ENCODE measurements around the gene DPM2. TPM values are rescaled to one million over a fixed set of nuclear protein-coding genes. Genes with fewer than 3 reads are reported as not detected.

DPM2 gene
- total RNA-seq, 1 donor from 2014 or later, result 32.7 TPM

- Mint-ChIP-seq H3K27me3 (ENCODE audit: low read depth, unreplicated experiment) (no peaks in the 10 kb centered on the region), H3K27ac (ENCODE audit: unreplicated experiment) (peak overlapping the region; percentile 41), H3K4me1 (ENCODE audit: low read depth, unreplicated experiment) (peaks cover 13% of the 10 kb centered on the region), H3K9me3 (ENCODE audit: unreplicated experiment) (no peaks in the 10 kb centered on the region), H3K4me3 (ENCODE audit: unreplicated experiment) (no peak overlapping the region), H3K36me3 (ENCODE audit: low read depth, unreplicated experiment) (peaks cover 15% of the 10 kb centered on the region)
- no peak overlapping the region for H3K27ac ChIP-seq (ENCODE audit: low read depth, low read length)
- H3K9me3 ChIP-seq (ENCODE audit: insufficient read depth, low read depth, low read length), result no peaks in the 10 kb centered on the region
- H2AFZ ChIP-seq (ENCODE audit: low read depth, low read length), result no peak overlapping the region
- no peak overlapping the region for H3K4me2 ChIP-seq (ENCODE audit: low read length)
- FAIRE-seq (no peak), DNase-seq (ENCODE audit: low read depth) (no peak)
- H3K36me3 ChIP-seq (ENCODE audit: insufficient read depth, low read length), result peaks cover 15% of the 10 kb centered on the region
- peaks cover 5% of the 10 kb centered on the region for H3K4me1 ChIP-seq (ENCODE audit: insufficient read depth, low read length)
- no peak overlapping the region for H3K4me3 ChIP-seq (ENCODE audit: insufficient read depth, low read depth, low read length)
- H3K79me2 ChIP-seq (ENCODE audit: insufficient read depth, low read length), result no peaks in the 10 kb centered on the region
- peaks cover 25% of the 10 kb centered on the region for H4K20me1 ChIP-seq (ENCODE audit: insufficient read depth, low read length)
- TF ChIP-seq CTCF (IDR thresholded peaks at IDR 0.05; ENCODE audit: insufficient read depth, low read depth, low read length), result no peak
- TF ChIP-seq EZH2 (IDR thresholded peaks at IDR 0.05; ENCODE audit: insufficient read depth, low read length), result no peak
- H3K9ac ChIP-seq (ENCODE audit: low read length), result no peak overlapping the region
- no peaks in the 10 kb centered on the region for H3K27me3 ChIP-seq (ENCODE audit: insufficient read depth, low read length)
Measured at GRCh38 chr9:127886401-127886972, 51.2 kb downstream of the DPM2 start.

GRCh38 chr9:127885508-127886281, 52.0 kb downstream of the DPM2 start:
- no peaks in the 10 kb centered on the region for H3K27me3 Mint-ChIP-seq (ENCODE audit: low read depth, unreplicated experiment)
- no peak overlapping the region for H3K4me3 ChIP-seq (ENCODE audit: insufficient read depth, low read depth, low read length)
- no peaks in the 10 kb centered on the region for H3K9me3 Mint-ChIP-seq (ENCODE audit: unreplicated experiment)
- H3K4me1 Mint-ChIP-seq (ENCODE audit: low read depth, unreplicated experiment), result peaks cover 13% of the 10 kb centered on the region
- no peak overlapping the region for H2AFZ ChIP-seq (ENCODE audit: low read depth, low read length)
- DNase-seq (ENCODE audit: low read depth), result no peak
- H3K27ac Mint-ChIP-seq (ENCODE audit: unreplicated experiment), result no peak overlapping the region
- H3K79me2 ChIP-seq (ENCODE audit: insufficient read depth, low read length), result no peaks in the 10 kb centered on the region
- peaks cover 11% of the 10 kb centered on the region for H3K36me3 ChIP-seq (ENCODE audit: insufficient read depth, low read length)
- no peak overlapping the region for H3K4me2 ChIP-seq (ENCODE audit: low read length)
- H3K4me3 Mint-ChIP-seq (ENCODE audit: unreplicated experiment), result no peak overlapping the region
- H3K9ac ChIP-seq (ENCODE audit: low read length), result no peak overlapping the region
- H3K9me3 ChIP-seq (ENCODE audit: insufficient read depth, low read depth, low read length), result no peaks in the 10 kb centered on the region
- H4K20me1 ChIP-seq (ENCODE audit: insufficient read depth, low read length), result peaks cover 20% of the 10 kb centered on the region
- peaks cover 5% of the 10 kb centered on the region for H3K4me1 ChIP-seq (ENCODE audit: insufficient read depth, low read length)
- H3K27ac ChIP-seq (ENCODE audit: low read depth, low read length), result no peak overlapping the region
- peaks cover 12% of the 10 kb centered on the region for H3K36me3 Mint-ChIP-seq (ENCODE audit: low read depth, unreplicated experiment)
- TF ChIP-seq CTCF (IDR thresholded peaks at IDR 0.05; ENCODE audit: insufficient read depth, low read depth, low read length) (no peak), EZH2 (IDR thresholded peaks at IDR 0.05; ENCODE audit: insufficient read depth, low read length) (no peak)
- no peaks in the 10 kb centered on the region for H3K27me3 ChIP-seq (ENCODE audit: insufficient read depth, low read length)
- no peak for FAIRE-seq

Other genes starting within 250 kb of the DPM2 start
- gene CFAP157, start 230.9 kb downstream of the DPM2 start, total RNA-seq, result 0.09 TPM in 1 of 2 replicates, not detected in the other
- 9.9 and 13.5 TPM in 2 replicates for gene PTRH1, start 222.2 kb downstream of the DPM2 start, total RNA-seq
- gene TTC16, start 221.8 kb downstream of the DPM2 start, total RNA-seq, result not detected in 2 replicates
- gene TOR2A, start 202.6 kb downstream of the DPM2 start, total RNA-seq, result 7.5 and 8.5 TPM in 2 replicates
- gene SH2D3C, start 159.2 kb downstream of the DPM2 start, total RNA-seq, result 4.6 and 5.8 TPM in 2 replicates
- gene CDK9, start 151.8 kb downstream of the DPM2 start, total RNA-seq, result 70.5 and 71.7 TPM in 2 replicates
- gene FPGS, start 135.0 kb downstream of the DPM2 start, total RNA-seq, result 44.6 and 49.4 TPM in 2 replicates
- 1.2 and 1.5 TPM in 2 replicates for gene ENG, start 83.2 kb downstream of the DPM2 start, total RNA-seq
- 78.0 and 79.5 TPM in 2 replicates for gene AK1, start 60.2 kb downstream of the DPM2 start, total RNA-seq
- gene ST6GALNAC6, start 38.3 kb downstream of the DPM2 start, total RNA-seq, result 30.4 and 37.5 TPM in 2 replicates
- gene ST6GALNAC4, start 20.8 kb downstream of the DPM2 start, total RNA-seq, result 14.5 and 21.7 TPM in 2 replicates
- 4.6 and 4.9 TPM in 2 replicates for gene PIP5KL1, start 7.1 kb downstream of the DPM2 start, total RNA-seq
- 26.0 and 26.4 TPM in 2 replicates for gene EEIG1, start 43.1 kb upstream of the DPM2 start, total RNA-seq
- 9.6 and 10.2 TPM in 2 replicates for gene NAIF1, start 129.5 kb upstream of the DPM2 start, total RNA-seq
- gene SLC25A25, start 130.4 kb upstream of the DPM2 start, total RNA-seq, result 9.8 and 14.4 TPM in 2 replicates
- gene PTGES2, start 189.9 kb upstream of the DPM2 start, total RNA-seq, result 44.1 and 44.4 TPM in 2 replicates
- gene LCN2, start 211.6 kb upstream of the DPM2 start, total RNA-seq, result not detected in 2 replicates
- 47.3 and 56.6 TPM in 2 replicates for gene BBLN, start 222.4 kb upstream of the DPM2 start, total RNA-seq